GM18508 (cell line): ENCODE measurements around the gene CARS2.
"Not testable (repeated sequence)": the region's sequence is repeated elsewhere in the genome, so short reads cannot be mapped to it uniquely, and the experiment has no call there.

Experiments
- ATAC-seq: cut with Tn5 transposase; IDR thresholded peaks from one replicate; pipeline ENCODE4 v1.9.1; 2021; ENCODE audit warnings: moderate number of reproducible peaks; ENCODE audit not compliant: insufficient read depth, unreplicated experiment

The CARS2 gene

GRCh38 chr13:110641055-110642015, 64.6 kb downstream of the CARS2 start:
- no peak for ATAC-seq

DNA sequence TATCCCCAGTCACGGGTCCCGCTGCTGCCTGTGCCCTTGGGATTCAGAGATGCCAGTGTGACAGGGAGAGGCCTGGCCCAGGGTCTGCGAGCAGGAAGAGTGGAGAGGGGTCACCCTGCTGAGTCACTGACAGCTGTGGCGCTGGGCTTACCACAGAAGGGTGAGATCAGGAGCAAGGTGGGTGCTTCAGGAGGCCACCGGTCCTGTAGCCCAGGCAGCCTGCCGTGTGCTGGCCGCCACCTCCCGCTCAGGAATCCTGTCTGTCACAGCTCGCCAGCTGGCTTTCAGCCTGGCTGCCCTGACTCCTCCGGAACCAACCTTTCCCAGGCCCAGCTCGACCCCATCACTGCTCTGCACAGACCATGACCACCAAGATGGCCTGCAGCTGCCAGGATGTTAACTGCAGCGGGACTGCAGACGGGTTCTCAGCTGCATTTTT, 65.3 kb downstream of the CARS2 start:
- ATAC-seq, result no peak

DNA sequence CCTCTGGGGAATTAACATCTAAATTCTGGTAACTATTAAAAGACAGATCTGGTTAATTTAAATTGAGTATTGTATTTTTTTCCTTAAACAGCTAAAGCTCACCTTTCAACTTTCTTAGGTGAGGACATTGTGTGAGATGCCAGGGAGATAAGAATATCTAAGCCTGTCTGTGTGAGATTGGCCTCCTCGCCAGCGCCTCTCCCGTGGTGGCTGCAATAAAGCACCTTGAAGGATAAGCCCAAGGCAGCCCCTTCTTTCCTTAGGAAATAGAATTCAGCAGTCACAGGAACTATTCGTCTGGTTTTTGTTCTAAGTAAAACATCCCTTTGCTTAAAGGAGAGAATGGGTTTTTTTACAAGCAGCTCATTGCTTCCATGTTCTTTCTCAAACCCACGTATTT, 66.0 kb downstream of the CARS2 start:
- no peak for ATAC-seq

GRCh38 chr13:110638814-110639806, 66.8 kb downstream of the CARS2 start:
- ATAC-seq, result no peak

- no peak for ATAC-seq
These were observed 67.7 kb downstream of the CARS2 start for GRCh38 chr13:110638257-110638656.

- ATAC-seq, result no peak
These were observed 68.2 kb downstream of the CARS2 start for GRCh38 chr13:110637747-110638146.

GRCh38 chr13:110637275-110637674, 68.6 kb downstream of the CARS2 start:
- ATAC-seq, result no peak

DNA sequence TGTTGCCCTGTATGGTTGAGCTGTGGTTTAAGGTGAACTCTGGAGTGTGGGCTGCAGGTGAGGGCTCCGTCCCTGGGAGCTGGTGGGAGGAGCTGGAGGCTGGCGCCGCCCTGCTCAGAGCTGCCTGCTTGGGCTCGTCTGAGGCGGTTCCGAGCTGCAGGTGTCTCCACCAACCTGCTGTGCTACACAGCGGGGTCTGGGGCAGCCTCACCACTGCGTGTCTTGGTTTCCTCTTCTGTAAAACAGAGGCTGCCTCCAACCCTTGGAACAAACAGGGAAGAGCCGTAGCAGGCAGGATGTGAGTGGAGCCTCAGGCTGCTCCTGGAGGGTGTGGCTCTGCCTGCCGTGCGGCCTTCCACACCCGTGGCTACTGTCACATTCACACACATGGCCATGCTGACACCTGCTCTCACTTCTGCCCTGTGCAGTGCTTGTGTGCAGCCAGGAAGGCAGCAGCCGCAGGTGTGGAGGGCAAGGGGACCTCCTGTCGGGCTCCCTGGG, 69.2 kb downstream of the CARS2 start:
- ATAC-seq, result no peak

- ATAC-seq, result no peak
These were observed 69.9 kb downstream of the CARS2 start for GRCh38 chr13:110636053-110636475.

- no peak for ATAC-seq
These were observed 70.4 kb downstream of the CARS2 start for GRCh38 chr13:110635405-110636002.

DNA sequence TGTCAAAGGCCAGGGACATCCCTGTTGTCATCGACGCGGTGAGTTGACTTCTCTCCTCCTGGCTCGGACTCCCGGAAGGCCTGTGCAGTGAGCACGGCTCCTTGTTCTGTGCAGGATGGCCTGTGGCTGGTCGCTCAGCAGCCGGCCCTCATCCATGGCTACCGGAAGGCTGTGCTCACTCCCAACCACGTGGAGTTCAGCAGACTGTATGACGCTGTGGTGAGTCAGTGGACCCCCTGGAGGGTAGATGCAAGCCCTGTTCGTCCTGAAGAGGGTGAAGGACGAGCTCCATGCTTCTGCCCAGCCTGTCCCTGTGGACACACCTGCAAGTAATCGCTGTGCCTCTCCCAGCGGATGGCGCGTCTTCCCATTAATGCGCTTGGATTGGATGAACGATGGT, 71.4 kb downstream of the CARS2 start:
- no peak for ATAC-seq

GRCh38 chr13:110633776-110634175, 72.1 kb downstream of the CARS2 start:
- no peak for ATAC-seq

DNA sequence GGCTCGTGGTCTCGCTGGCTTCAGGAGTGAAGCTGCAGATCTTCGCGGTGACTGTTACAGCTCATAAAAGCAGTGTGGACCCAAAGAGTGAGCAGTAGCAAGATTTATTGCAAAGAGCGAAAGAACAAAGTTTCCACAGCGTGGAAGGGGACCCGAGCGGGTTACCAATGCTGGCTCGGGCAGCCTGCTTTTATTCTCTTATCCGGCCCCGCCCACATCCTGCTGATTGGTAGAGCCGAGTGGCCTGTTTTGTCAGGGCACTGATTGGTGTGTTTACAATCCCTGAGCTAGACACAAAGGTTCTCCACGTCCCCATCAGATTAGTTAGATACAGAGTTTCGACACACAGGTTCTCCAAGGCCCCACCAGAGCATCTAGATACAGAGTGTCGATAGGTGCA, 73.7 kb downstream of the CARS2 start:
- ATAC-seq, result not testable (repeated sequence)

DNA sequence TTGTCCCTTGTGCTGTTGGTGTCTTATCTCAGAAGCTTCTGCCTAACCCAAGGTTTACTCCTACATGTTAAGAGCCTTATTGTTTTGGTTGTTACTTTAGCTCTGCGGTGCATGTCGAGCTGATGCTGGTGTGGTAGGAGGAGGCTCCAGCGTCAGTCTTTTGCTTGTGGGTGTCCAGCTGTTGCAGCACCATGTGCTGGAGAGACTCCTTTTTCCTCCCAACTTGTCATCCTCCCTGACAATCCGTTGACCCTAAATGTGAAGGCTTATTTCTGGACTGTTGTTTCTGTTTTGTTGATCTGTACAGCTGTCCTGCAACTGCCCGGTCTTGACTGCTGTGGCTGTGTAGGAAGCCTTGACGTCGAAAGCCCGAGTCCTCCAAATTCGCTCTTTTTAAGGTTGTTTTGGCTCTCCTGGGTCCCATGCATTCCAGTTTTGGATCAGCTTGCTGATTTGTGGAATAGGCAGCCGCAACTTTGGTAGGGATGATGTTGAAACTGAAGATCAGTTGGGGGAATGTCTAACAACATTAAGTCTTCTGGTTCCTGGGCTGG, 75.3 kb downstream of the CARS2 start:
- ATAC-seq, result no peak

GRCh38 chr13:110629735-110630134, 76.2 kb downstream of the CARS2 start:
- no peak for ATAC-seq

GRCh38 chr13:110628952-110629701, 76.8 kb downstream of the CARS2 start:
- ATAC-seq, result no peak

DNA sequence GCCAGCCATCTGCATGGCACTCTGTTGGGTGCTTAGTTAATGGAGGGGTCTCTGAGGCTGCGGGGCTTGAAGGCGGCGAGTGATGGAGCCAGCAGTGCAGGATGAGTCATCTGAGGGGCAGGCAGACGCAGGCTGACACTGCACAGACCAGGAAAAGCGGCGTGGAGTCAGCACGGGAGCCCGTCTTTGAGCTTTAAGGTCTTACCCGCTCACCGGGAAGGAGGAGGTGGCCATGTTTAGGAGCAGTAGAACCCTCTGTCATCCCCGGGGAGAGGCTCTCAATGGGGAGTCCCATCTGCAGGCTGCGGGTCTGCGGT, 77.5 kb downstream of the CARS2 start:
- ATAC-seq, result no peak

GRCh38 chr13:110627761-110628476, 78.0 kb downstream of the CARS2 start:
- ATAC-seq, result no peak

- ATAC-seq, result no peak
These were observed 78.6 kb downstream of the CARS2 start for GRCh38 chr13:110627351-110627750.
